ENCODE results near the gene CDYL2. TPM values are rescaled to one million over a fixed set of nuclear protein-coding genes. Genes with fewer than 3 reads are reported as not detected.

Gene CDYL2
- total RNA-seq, 2 experiments from 2014 or later: 10.4 to 11.4 TPM

DNA sequence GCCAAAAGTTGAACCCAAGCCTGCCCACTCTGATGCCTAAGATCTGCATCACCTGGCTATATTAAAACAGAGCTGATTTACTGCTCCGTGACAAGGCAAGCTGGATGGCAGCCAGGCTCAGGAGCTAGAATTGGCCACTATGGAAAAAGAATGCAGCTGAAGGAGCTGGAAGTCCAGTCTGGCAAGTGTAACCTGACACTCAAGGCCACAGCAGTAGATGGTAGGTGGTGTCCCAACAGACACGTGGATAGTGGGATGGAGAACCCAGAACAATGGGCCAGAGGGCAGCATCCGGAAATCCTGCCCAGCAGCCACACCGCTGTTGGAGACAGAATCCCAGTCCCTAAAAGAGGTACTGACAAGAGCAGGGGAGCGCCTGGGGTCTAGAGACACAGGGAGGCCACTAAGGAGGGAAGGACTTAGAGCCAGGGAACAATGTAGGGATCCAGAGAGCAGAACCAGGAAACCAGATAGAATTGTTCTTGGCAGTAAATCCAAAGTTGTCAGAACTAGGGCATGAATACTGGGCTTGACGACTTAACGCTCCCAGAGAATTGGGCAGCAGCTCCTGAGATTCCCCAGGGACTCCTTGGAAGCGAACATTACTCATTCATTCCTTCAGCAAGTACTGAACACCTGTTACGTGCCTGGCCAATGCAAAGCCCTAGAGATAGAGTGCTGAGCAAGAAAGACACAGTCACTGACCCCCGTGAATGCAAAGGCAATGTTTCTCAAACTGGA is 85.7 kb downstream of the CDYL2 start:
- CTCF ChIA-PET: interaction anchor here (1.0 kb wide), 1 partner anchor 111 kb away, joined by 3 read pairs; no protein-coding TSS in a partner anchor
- H3K4me1 Mint-ChIP-seq (ENCODE audit: low read depth): peaks cover 12% of the 10 kb centered on the region
- no peak for ATAC-seq
- H3K9me3 Mint-ChIP-seq: peaks cover 3% of the 10 kb centered on the region
- no peaks in the 10 kb centered on the region for H3K27me3 Mint-ChIP-seq
- DNase-seq: no peak
- POLR2A ChIA-PET: no interaction called here
- intact Hi-C loops (cut with micrococcal nuclease): no loop called here
- no peak overlapping the region for H3K27ac Mint-ChIP-seq
- H3K4me3 Mint-ChIP-seq: no peak overlapping the region
- TF ChIP-seq CTCF (IDR thresholded peaks at IDR 0.05): no peak
- no peaks in the 10 kb centered on the region for H3K36me3 Mint-ChIP-seq (ENCODE audit: low read depth)

- Mint-ChIP-seq H3K4me3 (no peak overlapping the region), H3K36me3 (ENCODE audit: low read depth) (no peaks in the 10 kb centered on the region), H3K9me3 (peaks cover under 1% of the 10 kb centered on the region), H3K27ac (no peak overlapping the region), H3K27me3 (no peaks in the 10 kb centered on the region), H3K4me1 (ENCODE audit: low read depth) (peaks cover 12% of the 10 kb centered on the region)
- DNase-seq (no peak), ATAC-seq (no peak)
- CTCF ChIA-PET: no interaction called here
- intact Hi-C loops (cut with micrococcal nuclease): no loop called here
- POLR2A ChIA-PET: no interaction called here
- no peak for TF ChIP-seq CTCF (IDR thresholded peaks at IDR 0.05)
These were observed 86.8 kb downstream of the CDYL2 start for GRCh38 chr16:80717611-80718010.

- ChIA-PET CTCF (no interaction called here), POLR2A (no interaction called here)
- no peaks in the 10 kb centered on the region for H3K9me3 Mint-ChIP-seq
- H3K4me3 Mint-ChIP-seq: no peak overlapping the region
- H3K36me3 Mint-ChIP-seq (ENCODE audit: low read depth): no peaks in the 10 kb centered on the region
- TF ChIP-seq CTCF (IDR thresholded peaks at IDR 0.05): no peak
- no peak for DNase-seq
- intact Hi-C loops (cut with micrococcal nuclease): no loop called here
- no peak overlapping the region for H3K27ac Mint-ChIP-seq
- peaks cover 12% of the 10 kb centered on the region for H3K4me1 Mint-ChIP-seq (ENCODE audit: low read depth)
- no peak for ATAC-seq
- no peaks in the 10 kb centered on the region for H3K27me3 Mint-ChIP-seq
These were observed 87.7 kb downstream of the CDYL2 start for GRCh38 chr16:80716564-80717139.

- Mint-ChIP-seq H3K4me1 (ENCODE audit: low read depth) (peaks cover 4% of the 10 kb centered on the region), H3K9me3 (peaks cover 2% of the 10 kb centered on the region), H3K27me3 (no peaks in the 10 kb centered on the region), H3K27ac (no peak overlapping the region), H3K4me3 (no peak overlapping the region), H3K36me3 (ENCODE audit: low read depth) (no peaks in the 10 kb centered on the region)
- ChIA-PET POLR2A (no interaction called here), CTCF (no interaction called here)
- DNase-seq: no peak
- TF ChIP-seq CTCF (IDR thresholded peaks at IDR 0.05): no peak
- ATAC-seq: no peak
- intact Hi-C loops (cut with micrococcal nuclease): no loop called here
These were observed 93.0 kb downstream of the CDYL2 start for GRCh38 chr16:80711406-80711805.

DNA sequence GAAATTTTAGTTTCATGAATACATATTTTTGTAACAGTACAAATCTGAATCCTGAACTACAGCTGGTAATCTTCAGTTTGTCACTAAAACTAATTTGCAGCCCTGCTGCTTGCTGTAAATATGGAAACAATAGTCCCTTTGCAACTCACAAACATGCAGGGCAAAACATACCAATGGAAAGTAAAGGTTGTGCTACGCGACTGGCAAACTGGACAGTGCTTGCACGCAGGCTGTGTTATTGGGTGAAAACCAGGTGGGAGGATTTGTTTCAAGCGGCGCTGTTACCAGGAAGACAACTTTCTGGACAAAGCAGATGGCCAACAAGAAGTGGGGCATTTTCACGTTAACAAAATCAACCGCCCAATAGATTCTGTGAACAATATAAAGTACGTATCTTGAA is 93.5 kb downstream of the CDYL2 start:
- ATAC-seq (no peak), DNase-seq (no peak)
- Mint-ChIP-seq H3K27me3 (no peaks in the 10 kb centered on the region), H3K27ac (no peak overlapping the region), H3K9me3 (peaks cover 2% of the 10 kb centered on the region), H3K36me3 (ENCODE audit: low read depth) (no peaks in the 10 kb centered on the region), H3K4me3 (no peak overlapping the region), H3K4me1 (ENCODE audit: low read depth) (peaks cover 5% of the 10 kb centered on the region)
- CTCF ChIA-PET: no interaction called here
- intact Hi-C loops (cut with micrococcal nuclease): no loop called here
- POLR2A ChIA-PET: no interaction called here
- TF ChIP-seq CTCF (IDR thresholded peaks at IDR 0.05): no peak
